ENCODE measurements around the gene CIAO2B.

GRCh38 chr16:66950971-66951790 is 17.0 kb upstream of the CIAO2B start:
- TF ChIP-seq CTCF (conservative IDR thresholded peaks at IDR 0.05 in 1 of 2, IDR thresholded peaks at IDR 0.05 in 1 of 2; ENCODE audit: extremely low read depth in 1 of 2, insufficient read depth in 1 of 2, low read depth in 1 of 2, low read length in 2 of 2): no peak
- no peak for TF ChIP-seq EZH2 (IDR thresholded peaks at IDR 0.05; ENCODE audit: borderline replicate concordance, low read length)
